Right ventricle myocardium superior (tissue), 1 donor: ENCODE measurements around the gene C16orf90. TPM values are rescaled to one million over a fixed set of nuclear protein-coding genes. Genes with fewer than 3 reads are reported as not detected.
"Not testable (repeated sequence)": the region's sequence is repeated elsewhere in the genome, so short reads cannot be mapped to it uniquely, and the experiment has no call there.

Experiments
- ATAC-seq: fragments of 200-7000 bp; cut with Tn5 transposase; one replicate; pipeline ENCODE4 v1.9.1; 2020; ENCODE audit warnings: mild to moderate bottlenecking; ENCODE audit not compliant: poor library complexity
- DNase-seq: peaks from one replicate; pipeline ENCODE4 v3.0.0-alpha.2; 2020
- intact Hi-C: fragments of 100-400 bp; cut with DNase I; formaldehyde crosslinking; loops from one replicate; pipeline ENCODE4 v1.11.2; 2022
- long read RNA-seq: library from polyadenylated mRNA; unstranded; transcript quantifications from one replicate; pipeline ENCODE4 v2.0.0, GENCODE V29; 2021
- total RNA-seq: library from RNA; stranded (reverse); fragmentation: NEBNext Ultra II Directional; extraction: Animal tissue kit (Norgen Biotek cat#: 25700); gene quantifications from one replicate; pipeline ENCODE4 v1.2.1, GENCODE V29; 2021
- donor health status: DM: no; HTN: yes; CAD: no; lungs with severe emphysema.

Gene C16orf90
- not detected for total RNA-seq
- long read RNA-seq = 0 reads

GRCh38 chr16:3495176-3495575, at the start of gene C16orf90:
Gene C16orf90, minus strand, starts transcription at chr16:3495489. Its CDS starts 68 bp downstream, at chr16:3495421.
- DNase-seq = peak; percentile 17
- intact Hi-C loops = loop anchor here (10.0 kb wide), 1 partner anchor 190 kb away; the partner anchor contains the start of genes TIGD7 and ZNF75A

GRCh38 chr16:3542601-3543373, 47.5 kb upstream of the C16orf90 start:
- ATAC-seq = no peak
- no peak for DNase-seq
- intact Hi-C loops = no loop called here

More at GRCh38 chr16:3495176-3495575, at the start of gene C16orf90:
- no peak for ATAC-seq

GRCh38 chr16:3541527-3542155, 46.4 kb upstream of the C16orf90 start:
- intact Hi-C loops = no loop called here
- ATAC-seq (no peak), DNase-seq (no peak)

- ATAC-seq = no peak
- intact Hi-C loops = no loop called here
- DNase-seq = no peak
Measured at GRCh38 chr16:3538222-3538621, 42.9 kb upstream of the C16orf90 start.

GRCh38 chr16:3536851-3537250, 41.6 kb upstream of the C16orf90 start:
- intact Hi-C loops = no loop called here
- ATAC-seq (peak; percentile 82), DNase-seq (no peak)

GRCh38 chr16:3536271-3536731, 41.0 kb upstream of the C16orf90 start:
- ATAC-seq = no peak
- intact Hi-C loops = no loop called here
- no peak for DNase-seq

- intact Hi-C loops = no loop called here
- no peak for ATAC-seq
- no peak for DNase-seq
Measured at GRCh38 chr16:3534126-3534525, 38.8 kb upstream of the C16orf90 start.

GRCh38 chr16:3532741-3533140, 37.5 kb upstream of the C16orf90 start:
- intact Hi-C loops = no loop called here
- ATAC-seq (no peak), DNase-seq (no peak)

GRCh38 chr16:3530371-3530914, 35.2 kb upstream of the C16orf90 start:
- no peak for ATAC-seq
- intact Hi-C loops = no loop called here

GRCh38 chr16:3529175-3529574, 33.9 kb upstream of the C16orf90 start:
- DNase-seq = no peak
- intact Hi-C loops = no loop called here
- no peak for ATAC-seq

More at GRCh38 chr16:3530371-3530914, 35.2 kb upstream of the C16orf90 start:
- no peak for DNase-seq

- no peak for DNase-seq
- intact Hi-C loops = no loop called here
- ATAC-seq = no peak
Measured at GRCh38 chr16:3528406-3528805, 33.1 kb upstream of the C16orf90 start.

- intact Hi-C loops, ATAC-seq: not testable (repeated sequence)
- peak; percentile 89 for DNase-seq
Measured at GRCh38 chr16:3527216-3527829, 32.0 kb upstream of the C16orf90 start.

GRCh38 chr16:3525951-3526350, 30.7 kb upstream of the C16orf90 start:
- DNase-seq (no peak), ATAC-seq (no peak)
- intact Hi-C loops = no loop called here

GRCh38 chr16:3523281-3523680, 28.0 kb upstream of the C16orf90 start:
- intact Hi-C loops = no loop called here
- ATAC-seq = no peak
- DNase-seq = no peak

GRCh38 chr16:3520841-3521240, 25.6 kb upstream of the C16orf90 start:
- intact Hi-C loops = no loop called here
- no peak for DNase-seq
- ATAC-seq = no peak

- ATAC-seq (no peak), DNase-seq (no peak)
- intact Hi-C loops = no loop called here
Measured at GRCh38 chr16:3520413-3520812, 25.1 kb upstream of the C16orf90 start.

GRCh38 chr16:3519581-3519980, 24.3 kb upstream of the C16orf90 start:
- DNase-seq = no peak
- no peak for ATAC-seq
- intact Hi-C loops = no loop called here

- ATAC-seq (no peak), DNase-seq (no peak)
- intact Hi-C loops = no loop called here
Measured at GRCh38 chr16:3518986-3519348, 23.7 kb upstream of the C16orf90 start.

GRCh38 chr16:3518292-3518985, 23.1 kb upstream of the C16orf90 start:
- DNase-seq (no peak), ATAC-seq (no peak)
- intact Hi-C loops = no loop called here
